Gastroesophageal sphincter (tissue), 4 donors: Measurements from ENCODE around the gene GABRD. TPM values are rescaled to one million over a fixed set of nuclear protein-coding genes. Genes with fewer than 3 reads are reported as not detected.

ENCODE experiments used
- ATAC-seq: fragments of 150-250 bp; one replicate; pipeline ENCODE4 v1.9.1; 2016; ENCODE audit warnings: mild to moderate bottlenecking, moderate library complexity
- H3K27ac ChIP-seq, 4 donors: fragments of 200-600 bp; sonication (generic) in 3 of 4; 1 replicate in 3 of 4; 2 replicates in 1 of 4; pipeline ENCODE4 v1.5.1; 2016 to 2019
- H3K27me3 ChIP-seq: fragments of 200-600 bp; sonication (generic); one replicate; pipeline ENCODE4 v1.5.1; 2019
- H3K36me3 ChIP-seq, 2 donors: fragments of 200-600 bp; sonication (generic); one replicate each; pipeline ENCODE4 v1.5.1; 2019; ENCODE audit warnings: control low read depth in 1 of 2
- H3K4me1 ChIP-seq, 3 donors: fragments of 200-600 bp; sonication (generic); 1 replicate in 2 of 3; 2 replicates in 1 of 3; pipeline ENCODE4 v1.5.1; 2016 to 2019; ENCODE audit warnings: control low read depth in 2 of 3
- H3K4me3 ChIP-seq, 2 donors: fragments of 200-600 bp; sonication (generic); one replicate each; pipeline ENCODE4 v1.5.1; 2019; ENCODE audit warnings: mild to moderate bottlenecking in 1 of 2, moderate library complexity in 1 of 2
- H3K9me3 ChIP-seq, 3 donors: fragments of 200-600 bp; sonication (generic); one replicate each; pipeline ENCODE4 v1.5.1; 2017 to 2019; ENCODE audit warnings: control low read depth in 2 of 3
- CTCF ChIP-seq, 4 experiments: fragments of 200-600 bp in 2 of 4; fragments of 450-650 bp in 2 of 4; sonication (generic) in 1 of 4; IDR thresholded peaks; one replicate each; pipeline ENCODE4 v1.5.1; 2017 to 2019; ENCODE audit warnings: antibody characterized with exemption in 4 of 4, mild to moderate bottlenecking in 2 of 4, moderate library complexity in 2 of 4
- EP300 ChIP-seq: sonication (generic); formaldehyde crosslinking; IDR thresholded peaks from one replicate; pipeline ENCODE4 v1.6.1; 2017; ENCODE audit warnings: antibody characterized with exemption, mild to moderate bottlenecking
- POLR2A ChIP-seq, 2 donors: fragments of 450-650 bp; IDR thresholded peaks; one replicate each; pipeline ENCODE4 v1.6.1; 2017; ENCODE audit warnings: antibody characterized with exemption in 2 of 2, mild to moderate bottlenecking in 2 of 2, moderate library complexity in 1 of 2
- POLR2AphosphoS5 ChIP-seq: sonication (generic); formaldehyde crosslinking; IDR thresholded peaks from one replicate; pipeline ENCODE4 v1.6.1; 2017; ENCODE audit warnings: antibody characterized with exemption
- WGBS, 2 donors: methylation state at CpG; one replicate each; pipeline ENCODE4 v1.1.5; 2018; ENCODE audit warnings: low coverage in 1 of 2; 5-methylcytosine and 5-hydroxymethylcytosine counted together
- total RNA-seq, 4 donors: library from RNA; depleted of rRNA; stranded (reverse); fragments of >200 nt; gene quantifications; one replicate each; pipeline ENCODE4 v1.1.0, GENCODE V29; 2016

The GABRD gene
- total RNA-seq, 4 donors from 2014 or later: 0.73 TPM; not detected in 3

- no peak overlapping the region for H3K27ac ChIP-seq
- no peaks in the 10 kb centered on the region for H3K4me1 ChIP-seq
- H3K27me3 ChIP-seq: peaks cover 63% of the 10 kb centered on the region
- WGBS, 2 donors: 93% methylated on average over 6 to 7 of the region's 7 CpGs
- ATAC-seq: no peak
- H3K36me3 ChIP-seq: no peaks in the 10 kb centered on the region
- TF ChIP-seq EP300 (no peak), POLR2AphosphoS5 (no peak), POLR2A (IDR thresholded peaks at IDR 0.05) (no peak), CTCF (IDR thresholded peaks at IDR 0.05) (no peak)
- H3K4me3 ChIP-seq: no peak overlapping the region
- peaks cover 0 to 49% (median 0%) of the 10 kb centered on the region in 3 donors for H3K9me3 ChIP-seq
Observed at GRCh38 chr1:2078170-2078569, 59.0 kb downstream of the GABRD start.

GRCh38 chr1:2079396-2080085, 60.4 kb downstream of the GABRD start:
- ATAC-seq: no peak
- H3K27me3 ChIP-seq: peaks cover 54% of the 10 kb centered on the region
- H3K4me3 ChIP-seq: no peak overlapping the region
- 94 to 100% methylated on average over 1 to 24 of the region's 28 CpGs for WGBS, 2 donors
- H3K27ac ChIP-seq: no peak overlapping the region
- H3K9me3 ChIP-seq: peaks cover 0 to 49% (median 0%) of the 10 kb centered on the region in 3 donors
- TF ChIP-seq POLR2A (IDR thresholded peaks at IDR 0.05): no peak
- no peak for TF ChIP-seq CTCF (IDR thresholded peaks at IDR 0.05)
- no peak for TF ChIP-seq EP300
- TF ChIP-seq POLR2AphosphoS5: no peak
- no peaks in the 10 kb centered on the region for H3K36me3 ChIP-seq
- H3K4me1 ChIP-seq: no peaks in the 10 kb centered on the region

GRCh38 chr1:2080140-2080539, 61.0 kb downstream of the GABRD start:
- no peak for TF ChIP-seq EP300
- TF ChIP-seq POLR2A (IDR thresholded peaks at IDR 0.05): no peak
- TF ChIP-seq CTCF (IDR thresholded peaks at IDR 0.05): no peak
- no peak for TF ChIP-seq POLR2AphosphoS5
- Histone ChIP-seq H3K27me3 (peaks cover 54% of the 10 kb centered on the region), H3K4me3 (no peak overlapping the region), H3K36me3 (no peaks in the 10 kb centered on the region), H3K9me3 (peaks cover 0 to 49% (median 0%) of the 10 kb centered on the region in 3 donors), H3K4me1 (no peaks in the 10 kb centered on the region), H3K27ac (no peak overlapping the region)
- 70 to 85% methylated on average over 4 to 5 of the region's 16 CpGs for WGBS, 2 donors
- ATAC-seq: no peak

Other genes starting within 250 kb of the GABRD start
- 10 to 100 TPM; 69.8 to 82.5 (median 73.8) TPM for gene NADK, start 240.9 kb upstream of the GABRD start, total RNA-seq
- 100 to 1,000 TPM; 129 to 175 (median 136) TPM for gene GNB1, start 128.3 kb upstream of the GABRD start, total RNA-seq
- under 1 TPM in 2 of 4 donors, not detected in 2; 0.40 to 0.47 TPM for gene CALML6, start 104.1 kb upstream of the GABRD start, total RNA-seq
- gene TMEM52, start 100.1 kb upstream of the GABRD start, total RNA-seq: 1 to 10 TPM in 3 of 4 donors, under 1 TPM in 1; 0.40 to 3.1 (median 1.8) TPM
- gene CFAP74, start 15.6 kb upstream of the GABRD start, total RNA-seq: under 1 TPM in 1 of 4 donors, not detected in 3; 0.12 TPM
- gene PRKCZ, start 31.1 kb downstream of the GABRD start, total RNA-seq: 1 to 10 TPM; 2.4 to 3.8 (median 2.9) TPM
- gene FAAP20, start 175.4 kb downstream of the GABRD start, total RNA-seq: 10 to 100 TPM; 25.8 to 51.1 (median 43.3) TPM
- gene SKI, start 209.0 kb downstream of the GABRD start, total RNA-seq: 100 to 1,000 TPM in 1 of 4 donors, 10 to 100 TPM in 3; 60.2 to 157 (median 79.0) TPM